Epithelial cell of proximal tubule (primary cell): ENCODE data around the gene MED22. TPM values are rescaled to one million over a fixed set of nuclear protein-coding genes. Genes with fewer than 3 reads are reported as not detected.
A peak's percentile ranks its signal among the peaks of the same experiment; 100 is the strongest.
"Not testable (repeated sequence)": the region's sequence is repeated elsewhere in the genome, so short reads cannot be mapped to it uniquely, and the experiment has no call there.

Experiments used
- DNase-seq: peaks from one replicate; pipeline ENCODE4 v3.0.0-alpha.2; 2011; ENCODE audit warnings: low read depth
- H3K4me3 ChIP-seq: 2 replicates; pipeline ENCODE4 v1.5.1; 2011; ENCODE audit warnings: low read depth, mild to moderate bottlenecking, low read length
- total RNA-seq: library from RNA; depleted of rRNA; stranded (reverse); fragments of >200 nt; gene quantifications from 2 replicates; pipeline ENCODE4 v1.2.3, GENCODE V29; 2015
- TF ChIP-seq, protein P1 (sequence below): conservative IDR thresholded peaks from 2 replicates; pipeline ENCODE4 v1.5.1; 2012; ENCODE audit warnings: low read depth, mild to moderate bottlenecking, low read length

Gene MED22
- total RNA-seq, 1 donor from 2014 or later = 18.4 TPM

DNA sequence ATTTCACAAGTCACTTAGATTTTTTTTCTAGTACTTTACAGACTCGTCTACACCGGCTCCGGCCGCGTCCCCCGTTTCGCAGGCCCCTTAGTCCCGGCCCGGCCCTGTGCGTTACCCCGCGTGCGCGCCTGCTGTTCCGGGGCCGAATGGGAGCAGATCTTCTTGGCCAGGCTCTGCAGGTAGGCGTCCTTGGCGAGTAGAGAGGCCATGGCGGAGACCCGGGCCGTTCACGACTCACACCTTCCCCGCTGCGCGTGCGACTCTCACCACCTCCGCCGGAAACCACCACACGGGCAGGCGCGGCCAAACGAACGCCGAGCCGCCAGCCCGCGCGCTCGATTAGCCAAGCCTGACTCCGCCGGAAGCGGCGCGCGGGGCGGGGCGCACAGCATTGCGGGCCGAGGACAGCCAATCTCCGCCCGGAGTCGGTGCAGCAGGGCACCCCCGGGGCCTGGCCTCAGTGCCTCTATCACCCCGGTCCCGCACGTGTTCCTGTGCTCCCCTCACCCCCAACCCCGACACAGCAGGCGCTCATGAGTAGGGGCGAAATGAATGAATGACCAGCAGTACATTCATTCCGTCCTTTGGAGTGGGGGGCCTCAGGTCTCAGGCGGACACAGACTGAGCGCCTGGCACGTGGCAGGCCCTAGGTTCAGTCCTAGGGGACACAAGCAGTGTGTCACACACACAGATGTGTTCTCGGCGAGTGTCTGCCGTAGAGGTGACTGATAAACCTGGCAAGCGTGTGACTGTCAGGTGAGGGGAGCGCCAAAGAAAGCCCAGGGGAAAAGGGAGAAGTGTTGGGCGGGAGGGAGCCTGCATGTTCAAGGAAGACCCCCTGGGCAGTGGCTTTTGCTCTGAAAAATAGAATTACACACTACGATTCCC lies 11.8 kb downstream of the MED22 start, which contains the start of gene SURF6:
Gene SURF6 (minus strand): TSS at position 265 of the 888 bp plus-strand sequence. CDS start 56 bp downstream, at position 209.
- TF ChIP-seq, protein P1, sequence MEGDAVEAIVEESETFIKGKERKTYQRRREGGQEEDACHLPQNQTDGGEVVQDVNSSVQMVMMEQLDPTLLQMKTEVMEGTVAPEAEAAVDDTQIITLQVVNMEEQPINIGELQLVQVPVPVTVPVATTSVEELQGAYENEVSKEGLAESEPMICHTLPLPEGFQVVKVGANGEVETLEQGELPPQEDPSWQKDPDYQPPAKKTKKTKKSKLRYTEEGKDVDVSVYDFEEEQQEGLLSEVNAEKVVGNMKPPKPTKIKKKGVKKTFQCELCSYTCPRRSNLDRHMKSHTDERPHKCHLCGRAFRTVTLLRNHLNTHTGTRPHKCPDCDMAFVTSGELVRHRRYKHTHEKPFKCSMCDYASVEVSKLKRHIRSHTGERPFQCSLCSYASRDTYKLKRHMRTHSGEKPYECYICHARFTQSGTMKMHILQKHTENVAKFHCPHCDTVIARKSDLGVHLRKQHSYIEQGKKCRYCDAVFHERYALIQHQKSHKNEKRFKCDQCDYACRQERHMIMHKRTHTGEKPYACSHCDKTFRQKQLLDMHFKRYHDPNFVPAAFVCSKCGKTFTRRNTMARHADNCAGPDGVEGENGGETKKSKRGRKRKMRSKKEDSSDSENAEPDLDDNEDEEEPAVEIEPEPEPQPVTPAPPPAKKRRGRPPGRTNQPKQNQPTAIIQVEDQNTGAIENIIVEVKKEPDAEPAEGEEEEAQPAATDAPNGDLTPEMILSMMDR = no peak
- DNase-seq = no peak
- H3K4me3 ChIP-seq = peak within 1 kb of the TSS; percentile 98

DNA sequence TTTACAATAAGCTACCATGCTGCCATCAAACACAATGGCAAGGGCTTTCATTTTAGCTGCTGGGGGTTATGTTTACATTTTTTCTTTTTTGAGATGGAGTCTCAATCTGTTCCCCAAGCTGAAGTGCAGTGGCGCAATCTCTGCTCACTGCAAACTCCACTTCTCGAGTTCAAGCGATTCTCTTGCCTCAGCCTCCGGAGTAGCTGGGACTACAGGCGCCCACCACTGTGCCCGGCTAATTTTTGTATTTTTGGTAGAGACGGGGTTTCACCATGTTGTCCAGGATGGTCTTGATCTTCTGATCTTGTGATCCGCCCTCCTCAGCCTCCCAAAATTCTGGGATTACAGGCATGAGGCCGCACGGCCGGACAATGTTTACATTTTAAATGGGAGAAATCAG lies 13.0 kb downstream of the MED22 start:
- DNase-seq = not testable (repeated sequence)
- peak overlapping the region; percentile 98 for H3K4me3 ChIP-seq

DNA sequence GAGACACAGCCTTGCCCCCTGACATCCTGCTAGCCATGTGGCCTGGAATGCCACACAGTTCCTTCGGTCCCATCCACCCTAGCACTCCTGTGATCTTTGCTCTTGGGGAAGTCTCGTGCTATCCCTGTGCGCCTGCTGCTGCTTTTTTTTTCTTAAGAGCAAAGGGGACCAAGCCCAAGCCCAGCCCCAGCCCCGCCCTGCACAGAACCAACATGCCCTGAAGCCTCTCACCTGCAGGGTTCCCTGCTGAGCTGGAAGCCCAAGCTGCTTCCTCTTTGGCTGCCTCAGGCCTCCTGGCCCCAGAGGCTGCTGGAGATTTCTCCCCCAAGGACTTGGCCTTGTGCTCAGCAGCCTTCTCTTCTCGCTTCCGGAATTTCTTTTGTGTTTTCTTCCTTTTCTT lies 13.8 kb downstream of the MED22 start:
- no peak overlapping the region for H3K4me3 ChIP-seq
- DNase-seq = no peak
- TF ChIP-seq, protein P1 = no peak

DNA sequence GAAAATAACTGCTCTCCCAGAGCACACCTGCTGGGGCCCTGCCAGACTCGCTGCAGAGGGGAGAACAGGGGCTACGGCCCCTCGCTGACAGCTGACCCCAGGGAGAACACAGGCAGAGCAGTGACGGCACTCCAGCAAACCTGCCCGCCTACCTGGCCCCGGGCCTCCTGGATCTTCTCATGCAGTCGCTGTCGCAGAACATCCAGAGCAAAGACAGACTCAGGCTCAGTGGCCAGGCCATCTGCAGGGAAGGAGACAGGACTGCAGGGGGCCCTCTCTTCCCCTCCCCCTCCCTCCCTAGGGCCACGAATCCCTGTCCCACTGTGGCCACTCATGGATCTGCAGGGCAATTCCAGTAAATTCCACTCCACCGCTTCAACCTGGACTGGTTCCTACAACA lies 14.4 kb downstream of the MED22 start:
- H3K4me3 ChIP-seq = no peak overlapping the region
- TF ChIP-seq, protein P1 = peak; percentile 23
- no peak for DNase-seq

DNA sequence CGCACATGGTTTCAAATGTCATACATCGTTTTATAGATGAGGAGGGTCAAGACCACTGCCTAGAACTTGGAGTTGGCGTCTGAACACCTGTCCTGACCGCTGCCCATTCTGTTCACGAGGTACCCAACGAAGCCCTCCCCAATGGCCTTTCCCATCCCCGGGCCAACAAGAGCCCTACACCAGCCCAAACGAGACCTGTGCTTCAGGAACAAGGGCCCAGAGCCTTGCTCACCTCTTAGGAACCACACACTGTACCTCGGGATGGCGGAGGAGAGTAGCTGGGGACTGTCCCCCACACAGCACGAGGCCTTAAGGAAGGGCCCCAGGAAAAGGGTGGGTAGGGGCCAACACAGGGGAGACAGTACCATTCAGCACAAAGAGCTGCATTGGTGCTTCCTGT lies 14.9 kb downstream of the MED22 start:
- DNase-seq = no peak
- no peak overlapping the region for H3K4me3 ChIP-seq
- TF ChIP-seq, protein P1 = no peak

DNA sequence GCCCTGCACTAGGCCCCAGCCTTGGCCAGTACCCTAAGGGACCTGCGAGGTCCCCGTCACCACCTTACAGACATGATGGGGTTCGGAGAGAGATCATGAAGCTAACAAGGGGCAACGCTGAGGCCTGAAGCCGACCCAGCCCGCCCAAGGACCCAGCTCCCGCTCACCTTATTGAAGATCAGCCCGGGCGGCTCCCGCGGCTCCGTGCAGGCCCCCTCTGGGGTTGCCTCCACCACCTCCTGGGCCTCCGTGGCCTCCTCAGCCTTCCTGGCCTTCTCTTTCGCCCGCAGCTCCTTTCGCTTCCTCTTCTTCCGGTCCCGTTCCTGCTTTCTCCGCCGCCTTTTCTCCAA lies 15.6 kb downstream of the MED22 start:
- no peak for DNase-seq
- TF ChIP-seq, protein P1 = no peak
- no peak overlapping the region for H3K4me3 ChIP-seq

DNA sequence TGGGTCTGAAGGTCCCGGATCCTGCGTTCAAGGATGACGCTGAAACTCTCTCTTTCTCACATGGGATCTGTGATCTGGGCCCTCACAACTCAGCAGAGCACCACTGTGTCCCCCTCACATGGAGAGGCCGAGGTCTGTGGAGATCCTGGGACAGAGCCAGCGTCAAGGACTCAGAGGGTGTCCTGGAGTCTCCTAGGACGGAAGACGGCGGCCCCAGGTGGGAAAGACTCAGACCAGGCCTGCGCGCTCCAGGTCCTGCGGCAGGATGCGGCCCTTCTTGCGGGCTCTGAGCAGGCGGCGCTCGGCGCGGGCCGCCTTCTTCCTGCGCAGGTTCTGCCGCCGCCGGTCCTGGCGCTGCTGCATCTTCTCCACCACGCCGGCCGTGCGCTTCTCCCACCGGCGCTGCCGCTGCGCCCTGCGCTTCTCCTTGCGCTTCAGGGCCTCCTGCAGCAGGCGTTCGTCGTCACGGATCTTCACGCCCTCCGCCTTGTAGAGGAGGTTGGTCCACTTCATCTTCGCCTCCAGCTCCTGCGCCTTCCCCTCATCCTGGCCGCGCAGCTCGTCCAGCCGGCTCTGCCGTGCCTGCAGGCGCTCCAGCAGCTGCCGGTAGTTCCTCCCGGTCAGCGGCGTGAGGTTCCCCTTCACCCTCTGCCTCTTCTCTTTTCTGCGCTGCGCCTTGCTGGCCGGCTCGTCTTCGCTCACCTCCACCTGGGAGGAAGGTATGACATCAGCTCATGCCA lies 16.1 kb downstream of the MED22 start:
- DNase-seq = no peak
- TF ChIP-seq, protein P1 = no peak
- no peak overlapping the region for H3K4me3 ChIP-seq
